ENCODE measurements around the gene SENP3. TPM values are rescaled to one million over a fixed set of nuclear protein-coding genes. Genes with fewer than 3 reads are reported as not detected.
A peak's percentile ranks its signal among the peaks of the same experiment; 100 is the strongest.

The SENP3 gene
- total and polyA plus RNA-seq, 2 of the 4 experiments (the other 2 are of a cell fraction), result 82.4 to 120 TPM

DNA sequence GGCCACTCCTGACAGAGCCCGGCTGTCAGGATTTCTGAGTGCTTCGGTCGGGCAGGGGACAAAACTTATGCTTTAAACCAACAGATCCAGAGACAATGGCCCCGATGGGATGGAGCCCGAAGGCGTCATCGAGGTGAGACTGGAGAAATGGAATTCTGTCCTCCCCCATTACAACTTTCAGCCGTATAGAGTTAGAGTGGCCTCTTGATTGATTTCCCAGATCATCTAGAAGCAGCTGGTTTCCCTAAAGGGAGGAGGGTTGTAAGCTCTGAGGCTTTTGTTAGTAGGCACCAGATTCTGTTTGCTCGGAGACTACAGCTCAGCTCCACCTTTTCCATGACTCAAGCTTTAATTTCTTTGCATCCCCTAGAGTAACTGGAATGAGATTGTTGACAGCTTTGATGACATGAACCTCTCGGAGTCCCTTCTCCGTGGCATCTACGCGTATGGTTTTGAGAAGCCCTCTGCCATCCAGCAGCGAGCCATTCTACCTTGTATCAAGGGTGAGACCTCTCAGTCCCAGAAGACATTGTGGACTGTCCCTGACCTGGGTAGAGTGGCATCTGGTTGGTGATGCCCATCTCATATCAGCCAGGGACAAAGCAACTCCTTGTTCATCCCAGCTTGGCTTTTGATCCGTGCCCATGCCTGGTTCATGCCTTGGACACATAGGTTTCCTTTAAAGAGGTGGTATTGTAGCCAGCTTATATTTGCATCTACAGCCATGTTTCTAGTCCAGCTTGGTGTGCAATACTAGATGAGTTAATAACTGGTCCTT lies 12.6 kb downstream of the SENP3 start:
- Histone ChIP-seq H3K27me3 (ENCODE audit: control insufficient read depth, insufficient read depth, low read length) (no peaks in the 10 kb centered on the region), H3K36me3 (ENCODE audit: control insufficient read depth, insufficient read depth, low read length) (peaks cover 68% of the 10 kb centered on the region), H4K8ac (ENCODE audit: low read depth in 2 of 2, low read length in 2 of 2) (no peak overlapping the region), H3K23ac (ENCODE audit: low read depth, low read length) (peak overlapping the region; percentile 74), H3K9ac (ENCODE audit: low read depth, low read length) (peak overlapping the region; percentile 50), H2BK5ac (ENCODE audit: low read depth, low read length, poor library complexity, severe bottlenecking) (no peak overlapping the region), H2AK9ac (replicated peaks; ENCODE audit: low read depth, low read length, poor library complexity) (no peak overlapping the region), H3K9me1 (ENCODE audit: insufficient read depth, low read length) (peaks cover 9% of the 10 kb centered on the region; the same call in 1 of the 2 replicates), H4K5ac (ENCODE audit: low read depth, low read length) (no peak overlapping the region), H2AK5ac (ENCODE audit: low read depth, low read length) (0 out of 2 replicates have a peak overlapping the region, but pooled peaks have one; percentile 11), H3K14ac (replicated peaks; ENCODE audit: low read depth, low read length) (peak overlapping the region; percentile 28; the same call in 1 of the 2 replicates), H2BK15ac (ENCODE audit: low read depth, low read length) (no peak overlapping the region), H3K4ac (ENCODE audit: low read depth, low read length) (no peak overlapping the region), H3K79me1 (ENCODE audit: low read depth in 1 of 2, low read length in 2 of 2) (peaks cover 9 to 68% of the 10 kb centered on the region in 2 experiments; a peak in 3 of 4 replicates), H4K91ac (ENCODE audit: insufficient read depth, low read depth, low read length) (no peak overlapping the region), H3K4me2 (ENCODE audit: low read depth, low read length) (peak overlapping the region; percentile 83), H3K27ac (ENCODE audit: insufficient read depth, low read length) (peak overlapping the region; percentile 19), H2AFZ (replicated peaks; ENCODE audit: low read length, poor library complexity) (no peak overlapping the region), H2BK120ac (ENCODE audit: low read depth, low read length) (no peak overlapping the region), H3K9me3 (ENCODE audit: control insufficient read depth, insufficient read depth, low read length) (no peaks in the 10 kb centered on the region), H3K18ac (ENCODE audit: low read depth, low read length) (no peak overlapping the region), H4K20me1 (ENCODE audit: insufficient read depth, low read length) (peaks cover 67% of the 10 kb centered on the region), H3K4me1 (ENCODE audit: control insufficient read depth, insufficient read depth, low read length) (peaks cover 12% of the 10 kb centered on the region), H2BK20ac (ENCODE audit: low read depth, low read length) (no peak overlapping the region), H3K56ac (ENCODE audit: extremely low read depth, insufficient read depth, low read length) (peak overlapping the region; percentile 46; the same call in 1 of the 2 replicates), H3K4me3 (ENCODE audit: insufficient read depth, low read depth, low read length) (peak overlapping the region; percentile 77)
- no TSS peak for BruUV-seq (replicated peaks)
- dilution Hi-C loops (cut with HindIII; ENCODE audit: low sequenced_read_pairs, unreplicated experiment), result no loop called here
- CTCF ChIA-PET, result interaction anchor here (0.7 to 2.2 kb wide), 4 partner anchors 14 to 60 kb away, joined by 3 to 9 read pairs (median 4); no protein-coding TSS in a partner anchor
- WGBS, 2 experiments (ENCODE audit: extremely low coverage in 2 of 2, insufficient read length in 1 of 2), result no CpG with 5 or more reads among the region's 15 CpGs
- TF ChIP-seq MAZ (IDR thresholded peaks at IDR 0.05; ENCODE audit: borderline replicate concordance, low read depth, low read length) (no peak), NFE2L2 (IDR thresholded peaks at IDR 0.05; ENCODE audit: low read depth, low read length) (no peak), CEBPB (IDR thresholded peaks at IDR 0.05; ENCODE audit: low read depth, low read length) (no peak), MXI1 (IDR thresholded peaks at IDR 0.05; ENCODE audit: borderline replicate concordance, low read depth, low read length) (no peak), FOS (IDR thresholded peaks at IDR 0.05; ENCODE audit: low read depth, low read length) (no peak), CHD1 (IDR thresholded peaks at IDR 0.05; ENCODE audit: low read depth, low read length) (no peak), BHLHE40 (IDR thresholded peaks at IDR 0.05; ENCODE audit: low read depth, low read length) (no peak), RCOR1 (IDR thresholded peaks at IDR 0.05; ENCODE audit: insufficient replicate concordance, low read length) (no peak)
- ATAC-seq (ENCODE audit: low read depth), result no peak
- in situ Hi-C loops (cut with MboI; ENCODE audit: low sequenced_read_pairs), result no loop called here
- peak; percentile 28 for DNase-seq
- intact Hi-C loops (cut with micrococcal nuclease), result loop anchor here (5.0 kb wide), 1 partner anchor 268 kb away; no protein-coding TSS in a partner anchor
- POLR2A ChIA-PET (ENCODE audit: unreplicated experiment), result interaction anchor here (0.6 to 2.2 kb wide), 2 partner anchors 9 to 10 kb away, joined by 3 to 12 read pairs; partner anchors contain the start of gene MPDU1

Measured in IMR-90 (cell line).